NCI-H146 treated with DMSO at 0.1 percent for 48 hours (cell line): ENCODE results near the gene MBD3L1.

Source experiments
- DNase-seq: peaks from one replicate; lab custom pipeline; 2025; ENCODE audit not compliant: unreplicated experiment; lab: John Stamatoyannopoulos, UW

Gene MBD3L1

GRCh38 chr19:8880868-8881488 is 48.8 kb downstream of the MBD3L1 start:
- no peak for DNase-seq

GRCh38 chr19:8881512-8881911 is 49.3 kb downstream of the MBD3L1 start:
- no peak for DNase-seq

GRCh38 chr19:8884416-8884815 is 52.2 kb downstream of the MBD3L1 start:
- no peak for DNase-seq

GRCh38 chr19:8887364-8887763 is 55.2 kb downstream of the MBD3L1 start:
- DNase-seq, result no peak

- DNase-seq, result no peak
Measured at GRCh38 chr19:8890260-8890659, 58.1 kb downstream of the MBD3L1 start.
